Karpas-422 (cell line): ENCODE measurements around the gene PIK3R1. TPM values are rescaled to one million over a fixed set of nuclear protein-coding genes. Genes with fewer than 3 reads are reported as not detected.

Source experiments
- DNase-seq: peaks from one replicate; pipeline ENCODE4 v3.0.0-alpha.2; 2015
- H2AFZ ChIP-seq: fragments of 200-600 bp; sonication (generic); 2 replicates; pipeline ENCODE4 v1.6.1; 2014; ENCODE audit warnings: antibody characterized with exemption, low read length, mixed read lengths
- H3K27ac ChIP-seq: fragments of 200-600 bp; sonication (generic); 2 replicates; pipeline ENCODE4 v1.5.1; 2014; ENCODE audit warnings: mild to moderate bottlenecking, low read length, moderate library complexity
- H3K27me3 ChIP-seq: fragments of 200-600 bp; sonication (generic); 2 replicates; pipeline ENCODE4 v1.6.1; 2014; ENCODE audit warnings: low read length, mixed read lengths
- H3K36me3 ChIP-seq: fragments of 200-600 bp; sonication (generic); 2 replicates; pipeline ENCODE4 v1.6.1; 2014; ENCODE audit warnings: low read length, mixed read lengths; ENCODE audit not compliant: insufficient read depth
- H3K4me1 ChIP-seq: fragments of 200-600 bp; sonication (generic); 2 replicates; pipeline ENCODE4 v1.6.1; 2014; ENCODE audit warnings: mild to moderate bottlenecking, low read length, mixed read lengths
- H3K4me2 ChIP-seq: fragments of 200-600 bp; sonication (generic); 2 replicates; pipeline ENCODE4 v1.6.1; 2014; ENCODE audit warnings: low read length, low read depth, mild to moderate bottlenecking; ENCODE audit not compliant: poor library complexity, severe bottlenecking
- H3K4me3 ChIP-seq: fragments of 200-600 bp; sonication (generic); 2 replicates; pipeline ENCODE4 v1.5.1; 2014; ENCODE audit warnings: mild to moderate bottlenecking, antibody characterized with exemption, low read length, mixed read lengths
- H3K79me2 ChIP-seq: fragments of 200-600 bp; sonication (generic); 2 replicates; pipeline ENCODE4 v1.6.1; 2014; ENCODE audit warnings: mild to moderate bottlenecking, low read length, mixed read lengths
- H3K9ac ChIP-seq: fragments of 200-600 bp; sonication (generic); 2 replicates; pipeline ENCODE4 v1.6.0; 2014; ENCODE audit warnings: low read length
- H3K9me2 ChIP-seq: fragments of 200-600 bp; sonication (generic), shearing (Covaris generic); replicated peaks from 2 replicates; pipeline ENCODE4 v1.6.0; 2014; ENCODE audit warnings: mild to moderate bottlenecking, low read length, moderate library complexity; ENCODE audit not compliant: insufficient read depth
- H3K9me3 ChIP-seq: fragments of 300-700, 200-600 bp; sonication (generic); 2 replicates; pipeline ENCODE4 v1.6.1; 2014; ENCODE audit warnings: low read length, mixed read lengths
- H4K20me1 ChIP-seq: fragments of 200-600 bp; sonication (generic); 2 replicates; pipeline ENCODE4 v1.6.1; 2014; ENCODE audit warnings: mild to moderate bottlenecking, antibody characterized with exemption, low read length, low read depth; ENCODE audit not compliant: insufficient read depth
- total RNA-seq: library from RNA; depleted of rRNA; stranded (reverse); fragments of >200 nt; shearing (Covaris generic); gene quantifications from 2 replicates; pipeline ENCODE4 v1.2.3, GENCODE V29; 2014; ENCODE audit warnings: low replicate concordance

Gene PIK3R1
- total RNA-seq, 1 experiment from 2014 or later: 24.0 TPM

DNA sequence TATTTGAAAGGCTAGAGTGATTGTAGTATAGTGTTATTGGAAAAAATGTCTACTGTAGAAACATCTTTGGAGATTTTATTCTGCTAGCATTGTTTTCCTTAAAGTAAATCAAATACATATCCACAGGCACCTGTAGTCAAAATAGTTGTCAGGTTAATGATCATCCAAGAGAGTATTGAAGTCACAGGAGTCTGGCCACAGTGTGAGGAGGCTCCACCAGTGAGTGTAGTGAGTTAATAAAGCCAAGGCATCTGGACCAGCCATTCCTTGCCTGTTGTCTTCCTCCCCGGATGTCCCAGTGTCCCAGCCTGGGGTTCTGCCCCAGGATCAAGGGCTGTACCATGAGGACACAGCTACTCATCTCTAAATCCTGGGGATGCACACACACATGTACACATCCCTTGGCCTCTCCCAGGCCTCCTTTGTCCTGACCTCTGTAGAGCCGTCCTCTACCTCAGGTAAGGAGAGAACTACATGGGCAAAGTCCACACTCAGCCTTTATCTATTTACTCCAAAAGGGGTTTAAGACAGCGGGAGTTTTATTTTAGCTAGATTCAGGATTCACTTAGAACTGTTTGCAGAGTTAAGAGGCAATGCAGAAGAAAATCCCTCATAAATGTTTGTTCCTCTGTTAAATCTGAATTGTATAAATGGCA lies 3.7 kb downstream of the PIK3R1 start:
- no peak overlapping the region for H2AFZ ChIP-seq
- H3K9me2 ChIP-seq: no peaks in the 10 kb centered on the region
- H3K27ac ChIP-seq: no peak overlapping the region
- H3K9ac ChIP-seq: no peak overlapping the region
- no peak overlapping the region for H3K4me3 ChIP-seq
- H3K36me3 ChIP-seq: no peaks in the 10 kb centered on the region
- H3K79me2 ChIP-seq: peaks cover 78% of the 10 kb centered on the region
- H3K9me3 ChIP-seq: no peaks in the 10 kb centered on the region
- no peak overlapping the region for H3K4me2 ChIP-seq
- H3K4me1 ChIP-seq: peaks cover 26% of the 10 kb centered on the region
- H4K20me1 ChIP-seq: peaks cover 29% of the 10 kb centered on the region; the same call in 1 of the 2 replicates
- DNase-seq: no peak
- no peaks in the 10 kb centered on the region for H3K27me3 ChIP-seq

DNA sequence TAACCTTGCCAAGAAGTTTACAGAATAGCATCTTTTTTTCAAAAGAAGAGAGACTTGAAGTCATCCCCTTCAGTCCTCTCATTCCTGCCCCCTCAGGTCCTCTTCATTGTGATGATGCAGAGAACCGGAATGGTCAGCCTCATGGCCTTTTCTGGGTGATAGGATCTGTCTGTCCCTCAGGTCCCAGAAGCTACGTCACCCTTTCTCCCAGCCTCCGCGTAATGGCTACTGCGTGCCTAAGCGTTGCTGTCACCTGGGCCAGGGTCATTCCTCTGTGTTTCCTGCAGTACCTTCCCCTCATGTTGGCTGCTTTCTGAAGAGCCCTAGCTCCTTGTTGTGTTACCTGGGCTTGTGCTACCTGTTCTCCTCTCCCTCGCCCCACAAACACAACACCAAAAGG lies 4.7 kb downstream of the PIK3R1 start:
- no peak overlapping the region for H3K27ac ChIP-seq
- H3K36me3 ChIP-seq: no peaks in the 10 kb centered on the region
- no peaks in the 10 kb centered on the region for H3K9me2 ChIP-seq
- H2AFZ ChIP-seq: no peak overlapping the region
- H4K20me1 ChIP-seq: peaks cover 30% of the 10 kb centered on the region; the same call in 1 of the 2 replicates
- no peak overlapping the region for H3K4me3 ChIP-seq
- no peak overlapping the region for H3K9ac ChIP-seq
- no peak for DNase-seq
- no peaks in the 10 kb centered on the region for H3K27me3 ChIP-seq
- H3K79me2 ChIP-seq: peaks cover 88% of the 10 kb centered on the region
- H3K9me3 ChIP-seq: no peaks in the 10 kb centered on the region
- no peak overlapping the region for H3K4me2 ChIP-seq
- H3K4me1 ChIP-seq: peaks cover 22% of the 10 kb centered on the region

DNA sequence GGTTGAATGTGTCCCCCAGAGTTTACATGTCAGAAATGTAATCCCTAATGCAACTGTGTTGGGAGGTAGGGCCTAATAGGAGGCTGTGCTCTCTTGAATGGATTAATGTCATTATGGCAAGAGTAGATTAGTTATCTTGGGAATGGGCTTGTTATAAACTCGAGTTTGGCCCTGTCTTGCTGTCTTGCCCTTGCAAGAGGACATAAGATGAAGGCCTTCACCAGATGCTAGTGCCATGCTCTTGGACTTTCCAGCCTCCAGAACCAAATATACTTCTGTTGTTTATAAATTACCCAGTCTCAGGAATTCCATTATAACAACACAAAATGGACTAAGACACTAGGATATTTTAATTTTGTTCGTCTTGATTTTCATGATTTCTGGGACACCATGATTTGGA lies 5.4 kb downstream of the PIK3R1 start:
- no peaks in the 10 kb centered on the region for H3K27me3 ChIP-seq
- H3K9me3 ChIP-seq: no peaks in the 10 kb centered on the region
- DNase-seq: no peak
- no peak overlapping the region for H3K27ac ChIP-seq
- H3K4me2 ChIP-seq: no peak overlapping the region
- no peak overlapping the region for H3K4me3 ChIP-seq
- no peaks in the 10 kb centered on the region; the same call in 1 of the 2 replicates for H3K36me3 ChIP-seq
- H2AFZ ChIP-seq: no peak overlapping the region
- peaks cover 22% of the 10 kb centered on the region for H3K4me1 ChIP-seq
- H3K79me2 ChIP-seq: peaks cover 95% of the 10 kb centered on the region
- H3K9me2 ChIP-seq: no peaks in the 10 kb centered on the region
- no peak overlapping the region for H3K9ac ChIP-seq
- H4K20me1 ChIP-seq: peaks cover 37% of the 10 kb centered on the region; the same call in 1 of the 2 replicates

DNA sequence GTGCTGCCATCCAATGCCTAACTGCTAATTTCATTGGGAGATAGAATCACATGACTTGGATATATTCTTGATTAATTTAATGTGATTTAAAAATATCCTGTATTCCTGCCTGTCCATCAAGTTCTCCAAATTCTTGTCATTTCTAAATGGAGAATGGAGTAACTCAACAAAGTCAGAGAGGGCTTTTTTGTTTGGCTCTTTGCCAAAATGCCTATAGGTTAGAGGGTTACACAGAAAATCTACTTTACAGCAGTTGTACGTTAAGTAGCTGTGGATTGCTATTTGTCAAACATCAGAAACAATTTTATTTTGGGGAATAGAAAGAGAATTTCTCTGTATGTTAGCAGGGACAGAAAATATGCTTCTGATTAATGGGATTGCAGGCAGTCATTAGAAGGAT lies 5.9 kb downstream of the PIK3R1 start:
- DNase-seq: no peak
- Histone ChIP-seq H3K9me3 (no peaks in the 10 kb centered on the region), H3K79me2 (peaks cover 100% of the 10 kb centered on the region), H2AFZ (no peak overlapping the region), H3K4me3 (no peak overlapping the region), H3K27me3 (no peaks in the 10 kb centered on the region), H3K4me1 (peaks cover 22% of the 10 kb centered on the region), H3K36me3 (no peaks in the 10 kb centered on the region; the same call in 1 of the 2 replicates), H3K9ac (no peak overlapping the region), H3K4me2 (no peak overlapping the region), H3K9me2 (no peaks in the 10 kb centered on the region), H3K27ac (no peak overlapping the region), H4K20me1 (peaks cover 40% of the 10 kb centered on the region; the same call in 1 of the 2 replicates)

DNA sequence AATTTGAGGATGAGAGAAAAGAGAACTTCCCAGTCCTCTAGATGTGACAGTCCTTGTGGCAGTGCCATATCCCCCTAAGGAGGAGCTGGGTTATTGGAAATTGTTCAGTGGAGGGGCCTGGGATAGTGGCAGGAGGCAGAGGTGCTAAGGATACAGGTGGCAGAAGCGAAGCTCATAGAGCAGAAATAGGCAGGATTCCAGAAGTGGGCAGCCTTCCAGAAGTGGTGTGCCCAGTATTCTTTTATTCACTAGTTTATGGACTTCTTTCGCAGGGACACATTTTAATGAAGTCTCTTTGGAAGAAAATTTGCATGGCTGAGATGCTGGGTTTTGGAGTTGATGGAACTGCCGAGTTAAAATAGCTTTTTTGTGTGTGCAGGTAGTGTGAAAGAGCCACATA lies 6.8 kb downstream of the PIK3R1 start:
- H4K20me1 ChIP-seq: peaks cover 41% of the 10 kb centered on the region

DNA sequence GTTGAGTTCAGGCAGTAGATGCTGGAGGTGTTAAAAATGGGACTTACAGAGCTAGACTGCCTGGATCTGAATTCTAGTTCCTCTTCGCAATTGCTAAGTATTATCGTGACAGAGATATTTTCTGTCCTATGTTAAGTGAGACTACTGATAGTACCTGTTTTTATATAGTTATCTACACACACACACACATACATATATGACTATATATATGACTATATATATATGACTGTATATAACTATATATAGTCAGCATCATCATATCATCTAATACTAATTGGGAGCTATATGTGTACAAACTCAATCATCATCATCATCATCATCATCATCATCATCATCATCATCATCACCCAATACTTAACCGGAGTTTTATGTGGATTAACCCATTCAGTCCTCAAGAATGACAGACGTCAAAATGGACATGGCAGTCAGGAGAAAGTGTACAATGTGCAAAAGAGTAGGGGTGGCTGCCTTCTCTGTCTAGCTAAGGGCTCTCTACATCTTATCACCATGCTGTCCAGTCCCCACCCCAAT lies 7.3 kb downstream of the PIK3R1 start:
- Histone ChIP-seq H4K20me1 (peaks cover 35% of the 10 kb centered on the region), H3K27me3 (no peaks in the 10 kb centered on the region), H3K9me3 (no peaks in the 10 kb centered on the region), H3K36me3 (peaks cover 3% of the 10 kb centered on the region; the same call in 1 of the 2 replicates), H3K4me2 (no peak overlapping the region), H2AFZ (no peak overlapping the region), H3K27ac (no peak overlapping the region), H3K9me2 (no peaks in the 10 kb centered on the region), H3K9ac (no peak overlapping the region), H3K4me1 (peaks cover 13% of the 10 kb centered on the region), H3K79me2 (peaks cover 98% of the 10 kb centered on the region), H3K4me3 (no peak overlapping the region)
- DNase-seq: no peak

More for the DNA sequence above, 6.8 kb downstream of the PIK3R1 start:
- Histone ChIP-seq H3K27ac (no peak overlapping the region), H3K9ac (no peak overlapping the region), H3K4me2 (no peak overlapping the region), H2AFZ (no peak overlapping the region), H3K27me3 (no peaks in the 10 kb centered on the region), H3K79me2 (peaks cover 98% of the 10 kb centered on the region), H3K4me1 (peaks cover 19% of the 10 kb centered on the region), H3K9me3 (no peaks in the 10 kb centered on the region), H3K4me3 (no peak overlapping the region), H3K36me3 (peaks cover 3% of the 10 kb centered on the region; the same call in 1 of the 2 replicates), H3K9me2 (no peaks in the 10 kb centered on the region)
- no peak for DNase-seq

DNA sequence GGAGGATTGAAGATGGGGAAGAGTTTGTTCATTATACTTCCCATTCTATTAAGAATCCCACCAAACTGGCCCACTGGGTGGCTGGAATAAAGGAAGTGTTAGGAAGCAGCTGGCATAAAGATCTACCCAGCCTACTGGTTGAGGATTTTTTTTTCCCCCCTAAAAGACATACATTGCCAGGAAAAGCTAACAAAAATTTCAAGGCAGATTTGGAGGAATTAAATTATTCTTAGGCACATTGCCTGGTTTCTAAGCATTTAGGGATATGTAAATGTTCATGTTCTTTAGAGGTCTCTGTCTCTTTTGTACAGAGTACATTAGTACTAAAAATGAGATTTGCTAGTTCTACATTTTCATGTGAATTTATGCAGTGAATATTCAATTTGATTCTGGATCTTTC lies 8.3 kb downstream of the PIK3R1 start:
- no peak overlapping the region for H3K4me3 ChIP-seq
- H3K36me3 ChIP-seq: peaks cover 5% of the 10 kb centered on the region; the same call in 1 of the 2 replicates
- peaks cover 3% of the 10 kb centered on the region for H3K4me1 ChIP-seq
- no peaks in the 10 kb centered on the region for H3K9me3 ChIP-seq
- DNase-seq: no peak
- peaks cover 95% of the 10 kb centered on the region for H3K79me2 ChIP-seq
- H3K9me2 ChIP-seq: no peaks in the 10 kb centered on the region
- H3K4me2 ChIP-seq: no peak overlapping the region
- peaks cover 31% of the 10 kb centered on the region for H4K20me1 ChIP-seq
- no peak overlapping the region for H2AFZ ChIP-seq
- no peak overlapping the region for H3K9ac ChIP-seq
- no peak overlapping the region for H3K27ac ChIP-seq
- no peaks in the 10 kb centered on the region for H3K27me3 ChIP-seq

DNA sequence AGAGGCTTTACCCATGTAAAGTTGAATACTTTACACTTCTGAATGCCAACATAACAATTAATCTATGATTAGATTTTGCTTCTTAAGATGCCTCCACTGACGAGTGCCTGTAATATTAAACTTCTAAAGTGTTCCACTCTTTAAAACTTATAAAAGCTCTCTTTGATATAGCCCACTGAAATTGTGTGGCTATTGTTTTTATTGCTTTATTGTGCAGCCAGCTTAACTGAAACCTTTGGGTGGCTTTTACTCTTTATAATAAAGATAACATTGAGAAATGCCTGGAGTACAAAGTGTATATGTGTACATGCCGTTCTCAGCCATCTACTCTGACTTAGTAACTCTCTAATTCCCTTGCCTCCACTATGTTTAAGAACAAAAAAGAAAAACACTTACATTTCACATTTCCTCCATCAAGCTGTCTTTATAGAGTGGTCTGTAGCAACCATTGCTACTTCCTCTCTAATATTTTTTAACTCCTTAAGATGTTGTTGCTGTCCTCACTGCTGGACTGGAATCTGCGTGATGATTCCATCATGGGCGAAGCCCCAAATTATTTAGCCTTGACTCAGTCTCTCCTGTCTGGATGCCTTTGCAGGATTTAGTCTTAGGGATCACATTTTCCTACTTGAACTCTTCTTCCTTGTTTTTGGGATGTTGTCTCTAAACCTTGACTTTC lies 9.1 kb downstream of the PIK3R1 start:
- Histone ChIP-seq H3K36me3 (peaks cover 5% of the 10 kb centered on the region; the same call in 1 of the 2 replicates), H3K79me2 (peaks cover 95% of the 10 kb centered on the region), H4K20me1 (peaks cover 31% of the 10 kb centered on the region), H3K4me1 (peaks cover 2% of the 10 kb centered on the region), H3K27me3 (no peaks in the 10 kb centered on the region), H3K9me3 (no peaks in the 10 kb centered on the region), H3K4me2 (no peak overlapping the region), H3K9ac (no peak overlapping the region), H3K9me2 (no peaks in the 10 kb centered on the region), H2AFZ (no peak overlapping the region), H3K27ac (no peak overlapping the region), H3K4me3 (no peak overlapping the region)
- no peak for DNase-seq
